CMK (cell line): ENCODE results near the gene KCNJ3.

Experiments used
- DNase-seq: peaks from one replicate; pipeline ENCODE4 v3.0.0-alpha.2; 2010; ENCODE audit warnings: low read depth

KCNJ3 gene

GRCh38 chr2:154698296-154698720, at the start of gene KCNJ3:
Gene KCNJ3, plus strand, starts transcription at chr2:154698695. Its CDS starts 81 bp downstream, at chr2:154698776.
- DNase-seq = no peak

GRCh38 chr2:154655499-154655898, 43.0 kb upstream of the KCNJ3 start:
- no peak for DNase-seq

GRCh38 chr2:154658854-154659253, 39.6 kb upstream of the KCNJ3 start:
- no peak for DNase-seq

GRCh38 chr2:154664248-154664647, 34.2 kb upstream of the KCNJ3 start:
- no peak for DNase-seq

GRCh38 chr2:154670083-154670482, 28.4 kb upstream of the KCNJ3 start:
- no peak for DNase-seq

- DNase-seq = no peak
Measured at GRCh38 chr2:154673694-154674093, 24.8 kb upstream of the KCNJ3 start.

- no peak for DNase-seq
Measured at GRCh38 chr2:154677401-154677800, 21.1 kb upstream of the KCNJ3 start.

- DNase-seq = no peak
Measured at GRCh38 chr2:154681741-154682140, 16.8 kb upstream of the KCNJ3 start.

GRCh38 chr2:154686162-154686561, 12.3 kb upstream of the KCNJ3 start:
- DNase-seq = no peak

- no peak for DNase-seq
Measured at GRCh38 chr2:154688373-154688772, 10.1 kb upstream of the KCNJ3 start.

- DNase-seq = no peak
Measured at GRCh38 chr2:154689158-154689557, 9.3 kb upstream of the KCNJ3 start.

GRCh38 chr2:154692927-154693326, 5.6 kb upstream of the KCNJ3 start:
- no peak for DNase-seq

GRCh38 chr2:154693741-154694340, 4.7 kb upstream of the KCNJ3 start:
- DNase-seq = no peak

- DNase-seq = no peak
Measured at GRCh38 chr2:154694881-154695280, 3.6 kb upstream of the KCNJ3 start.

- no peak for DNase-seq
Measured at GRCh38 chr2:154696369-154696768, 2.1 kb upstream of the KCNJ3 start.

- no peak for DNase-seq
Measured at GRCh38 chr2:154696810-154697417, 1.6 kb upstream of the KCNJ3 start.

- DNase-seq = no peak
Measured at GRCh38 chr2:154697418-154698252, 860 bp upstream of the KCNJ3 start.

- DNase-seq = no peak
Measured at GRCh38 chr2:154698721-154699574, 453 bp downstream of the KCNJ3 start.

- DNase-seq = no peak
Measured at GRCh38 chr2:154699575-154699930, 1.1 kb downstream of the KCNJ3 start.

GRCh38 chr2:154700136-154700535, 1.6 kb downstream of the KCNJ3 start:
- no peak for DNase-seq

- DNase-seq = no peak
Measured at GRCh38 chr2:154704991-154705390, 6.5 kb downstream of the KCNJ3 start.

- DNase-seq = no peak
Measured at GRCh38 chr2:154706660-154707059, 8.2 kb downstream of the KCNJ3 start.
